HL-60 (cell line): ENCODE data around the gene FADS6.

Source experiments
- DNase-seq, 2 experiments: peaks; one replicate each; pipeline ENCODE4 v3.0.0-alpha.2; 2010 to 2020; ENCODE audit warnings: low read depth in 1 of 2, low spot score in 1 of 2
- H3K27ac ChIP-seq: fragments of 250-450 bp; sonication (Bioruptor Pico); replicated peaks from 2 replicates; pipeline ENCODE4 v1.5.1; 2020; ENCODE audit warnings: mild to moderate bottlenecking, moderate library complexity
- H3K27me3 ChIP-seq: fragments of 250-450 bp; sonication (Bioruptor Pico); 2 replicates; pipeline ENCODE4 v1.5.1; 2021; ENCODE audit warnings: mild to moderate bottlenecking, moderate library complexity; ENCODE audit not compliant: insufficient read depth, poor library complexity, severe bottlenecking
- H3K4me3 ChIP-seq: replicated peaks from 2 replicates; pipeline ENCODE4 v1.5.1; 2011; ENCODE audit warnings: mild to moderate bottlenecking, control low read depth, low read length; ENCODE audit not compliant: insufficient read depth
- CTCF ChIP-seq: IDR thresholded peaks from one replicate; pipeline ENCODE4 v1.5.1; 2011; ENCODE audit warnings: low read length, control low read depth, inconsistent platforms; ENCODE audit not compliant: insufficient read depth
- GABPA ChIP-seq: IDR thresholded peaks from 2 replicates; pipeline ENCODE4 v1.6.1; 2012; ENCODE audit warnings: low read depth
- POLR2AphosphoS5 ChIP-seq: IDR thresholded peaks from 2 replicates; pipeline ENCODE4 v1.6.1; 2012; ENCODE audit warnings: low read depth
- SPI1 ChIP-seq: IDR thresholded peaks from 2 replicates; pipeline ENCODE4 v1.6.1; 2012; ENCODE audit warnings: low read depth, mild to moderate bottlenecking, borderline replicate concordance
- TF ChIP-seq, protein P1 (sequence below): IDR thresholded peaks from 2 replicates; pipeline ENCODE4 v1.6.1; 2012; ENCODE audit warnings: low read depth; ENCODE audit not compliant: insufficient replicate concordance

Gene FADS6

DNA sequence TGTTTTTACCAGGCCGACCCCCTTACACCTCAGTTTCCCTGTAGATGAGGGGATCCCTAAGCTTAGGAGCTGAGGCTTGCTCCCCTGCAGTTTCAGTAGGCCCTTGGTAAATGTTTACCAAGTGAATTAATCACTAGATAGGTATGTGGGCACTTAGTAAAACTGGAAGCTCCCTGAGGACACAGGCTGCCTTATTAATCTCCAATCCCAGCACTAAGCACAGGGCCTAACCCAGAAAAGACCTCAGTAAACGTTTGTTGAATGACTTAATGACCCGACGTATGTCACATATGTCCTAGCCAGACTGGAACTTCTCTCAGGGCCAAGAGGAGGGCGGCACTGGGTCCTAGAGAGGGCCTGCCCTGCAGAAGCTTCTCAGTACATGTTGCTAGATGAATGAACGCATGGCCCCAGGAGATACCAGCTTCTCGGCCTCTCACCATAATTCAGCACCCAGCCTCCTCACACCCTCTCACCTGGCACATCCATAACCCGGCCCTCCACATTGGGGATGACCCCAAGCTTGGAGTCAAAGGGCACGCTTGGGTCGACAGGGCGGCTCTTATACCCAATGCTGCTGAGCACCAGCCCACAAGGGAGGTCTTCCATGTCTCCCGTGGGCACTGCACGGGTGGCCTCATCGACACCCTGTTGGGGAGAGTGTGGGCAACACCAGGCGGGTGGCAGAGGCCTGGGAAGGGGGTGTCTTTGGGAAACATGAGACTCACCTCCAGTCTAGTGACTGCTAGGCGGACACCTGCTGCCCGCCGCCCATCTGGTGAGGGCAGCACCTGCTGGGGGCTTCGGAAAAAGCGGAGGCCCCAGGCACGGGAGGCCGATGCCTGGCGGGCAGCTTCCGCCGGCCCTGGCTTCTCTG, 29.8 kb downstream of the FADS6 start:
- Histone ChIP-seq H3K27ac (no peak overlapping the region), H3K27me3 (peaks cover 29% of the 10 kb centered on the region), H3K4me3 (no peak overlapping the region)
- DNase-seq, result no peak
- TF ChIP-seq POLR2AphosphoS5 (no peak), SPI1 (no peak), CTCF (no peak), GABPA (no peak)
- TF ChIP-seq, protein P1, sequence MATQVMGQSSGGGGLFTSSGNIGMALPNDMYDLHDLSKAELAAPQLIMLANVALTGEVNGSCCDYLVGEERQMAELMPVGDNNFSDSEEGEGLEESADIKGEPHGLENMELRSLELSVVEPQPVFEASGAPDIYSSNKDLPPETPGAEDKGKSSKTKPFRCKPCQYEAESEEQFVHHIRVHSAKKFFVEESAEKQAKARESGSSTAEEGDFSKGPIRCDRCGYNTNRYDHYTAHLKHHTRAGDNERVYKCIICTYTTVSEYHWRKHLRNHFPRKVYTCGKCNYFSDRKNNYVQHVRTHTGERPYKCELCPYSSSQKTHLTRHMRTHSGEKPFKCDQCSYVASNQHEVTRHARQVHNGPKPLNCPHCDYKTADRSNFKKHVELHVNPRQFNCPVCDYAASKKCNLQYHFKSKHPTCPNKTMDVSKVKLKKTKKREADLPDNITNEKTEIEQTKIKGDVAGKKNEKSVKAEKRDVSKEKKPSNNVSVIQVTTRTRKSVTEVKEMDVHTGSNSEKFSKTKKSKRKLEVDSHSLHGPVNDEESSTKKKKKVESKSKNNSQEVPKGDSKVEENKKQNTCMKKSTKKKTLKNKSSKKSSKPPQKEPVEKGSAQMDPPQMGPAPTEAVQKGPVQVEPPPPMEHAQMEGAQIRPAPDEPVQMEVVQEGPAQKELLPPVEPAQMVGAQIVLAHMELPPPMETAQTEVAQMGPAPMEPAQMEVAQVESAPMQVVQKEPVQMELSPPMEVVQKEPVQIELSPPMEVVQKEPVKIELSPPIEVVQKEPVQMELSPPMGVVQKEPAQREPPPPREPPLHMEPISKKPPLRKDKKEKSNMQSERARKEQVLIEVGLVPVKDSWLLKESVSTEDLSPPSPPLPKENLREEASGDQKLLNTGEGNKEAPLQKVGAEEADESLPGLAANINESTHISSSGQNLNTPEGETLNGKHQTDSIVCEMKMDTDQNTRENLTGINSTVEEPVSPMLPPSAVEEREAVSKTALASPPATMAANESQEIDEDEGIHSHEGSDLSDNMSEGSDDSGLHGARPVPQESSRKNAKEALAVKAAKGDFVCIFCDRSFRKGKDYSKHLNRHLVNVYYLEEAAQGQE, result no peak

GRCh38 chr17:74862919-74863318, 30.5 kb downstream of the FADS6 start:
- Histone ChIP-seq H3K4me3 (no peak overlapping the region), H3K27me3 (peaks cover 32% of the 10 kb centered on the region), H3K27ac (no peak overlapping the region)
- TF ChIP-seq GABPA, result no peak
- TF ChIP-seq CTCF, result no peak
- TF ChIP-seq, protein P1, result no peak
- TF ChIP-seq POLR2AphosphoS5, result no peak
- no peak for TF ChIP-seq SPI1
- no peak for DNase-seq

DNA sequence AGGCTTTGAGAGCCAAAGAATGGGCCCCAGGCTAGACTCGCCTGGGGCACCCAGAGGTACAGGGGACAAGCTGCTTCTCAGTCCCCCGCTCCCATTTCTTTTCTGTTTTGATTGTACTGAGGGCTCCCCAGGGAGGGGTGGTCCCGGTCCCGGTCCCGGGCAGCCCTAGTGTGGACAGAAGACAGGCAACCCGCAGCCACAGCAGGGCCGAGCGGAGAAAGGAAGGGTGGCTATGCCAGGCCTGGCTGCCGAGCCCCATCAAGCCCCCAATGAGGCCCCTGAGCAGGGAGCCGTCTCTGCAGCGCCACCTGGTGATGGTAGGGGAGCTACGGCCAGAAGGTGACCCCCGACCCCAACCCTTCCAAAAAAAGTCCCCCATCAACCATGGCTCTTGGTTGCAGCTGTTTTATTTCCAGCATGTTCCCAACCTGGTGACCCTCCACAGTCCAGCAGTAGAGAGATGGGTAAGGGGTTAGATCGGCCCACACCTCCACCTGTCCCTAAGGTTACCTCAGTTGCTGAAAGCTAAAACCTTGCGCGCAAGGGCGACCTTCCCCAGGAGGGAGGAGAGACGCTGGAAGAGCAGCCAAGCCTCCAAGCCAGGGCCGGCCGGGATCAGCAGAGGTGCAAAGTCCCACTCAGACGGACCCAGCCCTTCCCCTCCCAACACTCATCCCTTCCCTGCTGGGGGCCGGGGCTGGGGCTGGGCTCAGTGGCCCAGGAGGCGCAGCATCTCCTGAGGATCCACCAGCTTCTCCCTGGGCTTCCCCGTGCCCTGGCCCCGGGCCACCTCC, 31.1 kb downstream of the FADS6 start:
- DNase-seq, result peak; percentile 41 to 69
- TF ChIP-seq GABPA (no peak), CTCF (peak; percentile 48)
- TF ChIP-seq, protein P1, result no peak
- Histone ChIP-seq H3K27ac (no peak overlapping the region), H3K4me3 (no peak overlapping the region), H3K27me3 (peaks cover 36% of the 10 kb centered on the region)
